Activated CD8-positive, alpha-beta T cell treated with anti-CD3 and anti-CD28 coated beads for 36 hours (primary cell): ENCODE data around the gene MNX1. TPM values are rescaled to one million over a fixed set of nuclear protein-coding genes. Genes with fewer than 3 reads are reported as not detected.
A peak's percentile ranks its signal among the peaks of the same experiment; 100 is the strongest.

ENCODE experiments used
- ATAC-seq: fragments of 200-7000 bp; cut with Tn5 transposase; one replicate; pipeline ENCODE4 v1.10.0; 2021; ENCODE audit warnings: mild to moderate bottlenecking, moderate library complexity
- CTCF ChIA-PET: fragments of 350-600 bp; sonication (Branson Sonifier 250); formaldehyde crosslinking; loops from one replicate; lab custom pipeline; 2021; ENCODE audit warnings: antibody characterized with exemption; lab: Charles Lee
- POLR2A ChIA-PET: fragments of 350-600 bp; sonication (Branson Sonifier 250); formaldehyde crosslinking; loops from one replicate; lab custom pipeline; 2021; ENCODE audit warnings: antibody characterized with exemption; lab: Charles Lee
- DNase-seq: peaks from one replicate; pipeline ENCODE4 v3.0.0-alpha.2; 2020
- H3K27ac Mint-ChIP-seq: one replicate; pipeline ENCODE4 v1.8.0; 2021; ENCODE audit warnings: mild to moderate bottlenecking, mixed read lengths
- H3K27me3 Mint-ChIP-seq: one replicate; pipeline ENCODE4 v1.8.0; 2021; ENCODE audit warnings: mixed read lengths
- H3K36me3 Mint-ChIP-seq: one replicate; pipeline ENCODE4 v1.8.0; 2021; ENCODE audit warnings: low read depth, mixed read lengths
- H3K4me1 Mint-ChIP-seq: one replicate; pipeline ENCODE4 v1.8.0; 2021; ENCODE audit warnings: low read depth, mixed read lengths
- H3K4me3 Mint-ChIP-seq: one replicate; pipeline ENCODE4 v1.8.0; 2021; ENCODE audit warnings: mild to moderate bottlenecking, moderate library complexity, mixed read lengths
- H3K9me3 Mint-ChIP-seq: one replicate; pipeline ENCODE4 v1.8.0; 2021; ENCODE audit warnings: mixed read lengths
- CTCF ChIP-seq: fragments of 200-600 bp; IDR thresholded peaks from one replicate; pipeline ENCODE4 v1.8.0; 2022; ENCODE audit warnings: antibody characterized with exemption, mild to moderate bottlenecking
- intact Hi-C: fragments of 100-400 bp; cut with micrococcal nuclease; formaldehyde crosslinking; loops from one replicate; pipeline ENCODE4 v1.10.0; 2022
- total RNA-seq, 2 experiments: library from RNA; stranded (reverse); gene quantifications; one replicate each; pipeline ENCODE4 v1.2.3, GENCODE V29; 2021

MNX1 gene
- total RNA-seq, 2 experiments from 2014 or later: not detected

DNA sequence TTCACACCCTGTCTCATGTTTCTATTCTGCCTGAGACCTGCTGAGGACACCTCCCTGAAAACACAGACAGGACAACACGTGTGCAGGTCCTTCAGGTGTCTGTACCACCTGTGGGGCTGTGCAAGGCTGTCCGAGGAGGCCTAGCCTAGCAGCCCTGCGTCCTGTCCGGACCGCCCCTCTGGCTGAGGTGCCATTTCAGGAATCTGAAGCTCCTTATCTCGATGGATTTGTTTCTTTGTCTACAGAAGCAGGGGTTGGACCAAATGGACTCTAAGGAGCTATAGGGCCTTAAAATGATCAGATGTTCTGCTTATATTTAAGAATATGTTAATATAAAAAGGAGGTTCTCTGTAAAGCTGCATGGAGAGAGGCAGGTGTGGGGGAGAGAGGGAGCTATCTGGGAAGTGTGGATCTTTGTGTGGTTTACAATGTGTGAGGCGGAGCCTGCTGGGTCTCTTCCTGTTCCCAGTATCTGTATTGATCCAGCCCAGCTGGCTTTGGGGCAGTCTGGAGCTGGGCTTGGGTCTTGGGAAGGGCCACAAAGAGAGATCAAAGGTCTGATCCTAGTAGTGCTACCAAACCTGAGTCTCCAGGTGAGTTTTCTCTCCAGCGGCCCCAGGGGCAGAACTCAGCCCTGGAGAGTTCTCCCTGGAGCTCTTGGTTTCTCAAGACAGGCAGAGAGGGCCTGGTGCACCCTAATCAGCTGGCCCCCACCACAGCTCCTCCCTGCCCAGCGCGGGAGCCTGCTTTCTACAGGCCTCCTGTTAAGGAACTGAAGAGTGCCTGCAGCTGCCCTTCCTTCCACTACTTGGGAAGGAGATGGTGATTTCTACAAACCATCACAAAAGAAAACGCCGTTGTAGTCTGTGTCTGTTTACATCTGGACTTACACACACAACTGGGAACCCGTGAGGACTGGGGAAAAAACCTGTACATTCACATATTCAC is 3.4 kb upstream of the MNX1 start:
- ChIA-PET POLR2A (interaction anchor here (0.6 kb wide), 1 partner anchor 65 kb away, joined by 3 read pairs; no protein-coding TSS in a partner anchor), CTCF (interaction anchor here (0.9 to 1.3 kb wide), 2 partner anchors 14 to 44 kb away, joined by 3 read pairs; no protein-coding TSS in a partner anchor)
- Mint-ChIP-seq H3K36me3 (no peaks in the 10 kb centered on the region), H3K9me3 (no peaks in the 10 kb centered on the region), H3K27ac (no peak overlapping the region), H3K4me1 (peaks cover 31% of the 10 kb centered on the region), H3K4me3 (no peak overlapping the region), H3K27me3 (peaks cover 75% of the 10 kb centered on the region)
- DNase-seq (no peak), ATAC-seq (no peak)
- TF ChIP-seq CTCF: no peak
- intact Hi-C loops: loop anchor here (10.0 kb wide), 1 partner anchor 1209 kb away; no protein-coding TSS in a partner anchor

DNA sequence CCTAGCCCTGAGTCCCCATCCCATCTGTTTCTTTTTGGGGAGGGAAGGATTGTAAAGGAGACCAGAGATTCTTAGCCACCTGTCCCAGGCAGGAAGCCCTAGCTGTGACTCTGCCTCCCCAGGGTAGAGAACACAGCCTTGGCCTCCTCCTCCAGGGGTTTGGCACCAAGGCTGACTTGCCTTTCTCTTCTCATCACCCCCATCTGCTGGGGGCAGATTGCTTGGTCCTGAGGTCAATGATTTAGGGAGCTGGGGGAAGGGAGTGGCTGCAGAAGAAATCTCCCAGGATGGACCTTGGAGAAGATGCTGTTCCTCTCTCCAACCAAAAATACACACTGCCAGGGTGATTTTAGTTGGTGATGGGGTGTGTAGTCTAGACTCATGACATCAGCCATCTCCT is 2.6 kb upstream of the MNX1 start:
- ATAC-seq (no peak), DNase-seq (no peak)
- intact Hi-C loops: loop anchor here (10.0 kb wide), 1 partner anchor 1208 kb away; no protein-coding TSS in a partner anchor
- H3K27me3 Mint-ChIP-seq: peaks cover 77% of the 10 kb centered on the region
- peaks cover 27% of the 10 kb centered on the region for H3K4me1 Mint-ChIP-seq
- CTCF ChIA-PET: interaction anchor here (1.3 kb wide), 1 partner anchor 44 kb away, joined by 3 read pairs; no protein-coding TSS in a partner anchor
- no peak overlapping the region for H3K27ac Mint-ChIP-seq
- H3K4me3 Mint-ChIP-seq: no peak overlapping the region
- TF ChIP-seq CTCF: no peak
- no peaks in the 10 kb centered on the region for H3K36me3 Mint-ChIP-seq
- no peaks in the 10 kb centered on the region for H3K9me3 Mint-ChIP-seq
- POLR2A ChIA-PET: interaction anchor here (0.6 kb wide), 1 partner anchor 64 kb away, joined by 3 read pairs; no protein-coding TSS in a partner anchor

DNA sequence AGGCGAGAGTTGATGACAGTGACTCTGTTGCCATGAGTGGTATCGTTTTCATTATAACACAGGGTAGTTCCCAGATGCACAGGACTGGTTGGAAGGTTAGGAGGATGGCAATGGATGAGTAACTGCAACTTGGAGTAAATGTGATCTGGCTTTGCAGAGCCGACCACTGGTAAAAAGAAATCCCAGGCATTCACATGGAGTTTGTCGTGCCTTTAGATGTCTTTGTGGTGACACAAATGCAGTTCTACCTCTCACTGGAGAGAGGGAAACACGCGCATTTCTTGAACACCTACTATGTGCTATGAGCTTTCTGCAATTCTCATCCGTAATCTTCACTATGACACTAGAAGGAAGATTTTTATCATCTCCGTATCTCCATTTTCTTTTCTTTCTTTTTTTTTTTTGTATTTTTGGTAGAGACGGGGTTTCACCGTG is 1.7 kb upstream of the MNX1 start:
- Mint-ChIP-seq H3K4me3 (no peak overlapping the region), H3K4me1 (peaks cover 22% of the 10 kb centered on the region), H3K27ac (no peak overlapping the region), H3K27me3 (peaks cover 79% of the 10 kb centered on the region), H3K9me3 (no peaks in the 10 kb centered on the region), H3K36me3 (no peaks in the 10 kb centered on the region)
- ATAC-seq (peak; percentile 12), DNase-seq (no peak)
- ChIA-PET POLR2A (no interaction called here), CTCF (no interaction called here)
- intact Hi-C loops: loop anchor here (10.0 kb wide), 1 partner anchor 1207 kb away; no protein-coding TSS in a partner anchor
- TF ChIP-seq CTCF: no peak

- POLR2A ChIA-PET: no interaction called here
- TF ChIP-seq CTCF: no peak
- H3K27ac Mint-ChIP-seq: no peak overlapping the region
- CTCF ChIA-PET: no interaction called here
- H3K4me1 Mint-ChIP-seq: peaks cover 16% of the 10 kb centered on the region
- H3K4me3 Mint-ChIP-seq: peak overlapping the region; percentile 19
- intact Hi-C loops: loop anchor here (10.0 kb wide), 1 partner anchor 1207 kb away; no protein-coding TSS in a partner anchor
- no peaks in the 10 kb centered on the region for H3K9me3 Mint-ChIP-seq
- DNase-seq (no peak), ATAC-seq (no peak)
- H3K27me3 Mint-ChIP-seq: peaks cover 78% of the 10 kb centered on the region
- no peaks in the 10 kb centered on the region for H3K36me3 Mint-ChIP-seq
Measured at GRCh38 chr7:157011333-157012112, 1.1 kb upstream of the MNX1 start.
